Left lung (tissue), 10 donors: ENCODE results near the gene ANKS1B. TPM values are rescaled to one million over a fixed set of nuclear protein-coding genes. Genes with fewer than 3 reads are reported as not detected.

Experiments used
- ATAC-seq: fragments of 200-7000 bp; cut with Tn5 transposase; one replicate; pipeline ENCODE4 v1.9.1; 2020; ENCODE audit warnings: moderate library complexity
- DNase-seq, 4 donors: peaks; one replicate each; pipeline ENCODE4 v3.0.0-alpha.2; 2013 to 2020
- H3K27ac ChIP-seq, 2 donors: fragments of 200-600 bp; sonication (generic) in 1 of 2; one replicate each; pipeline versions ENCODE4 v1.5.0 to v1.8.0; 2020 to 2021
- H3K27me3 ChIP-seq, 2 donors: fragments of 200-600 bp; sonication (generic) in 1 of 2; one replicate each; pipeline versions ENCODE4 v1.5.0 to v1.8.0; 2020 to 2021
- H3K36me3 ChIP-seq, 2 donors: fragments of 200-600 bp; sonication (generic) in 1 of 2; one replicate each; pipeline versions ENCODE4 v1.5.0 to v1.8.0; 2020 to 2021
- H3K4me1 ChIP-seq, 2 donors: fragments of 200-600 bp; one replicate each; pipeline ENCODE4 v1.8.0; 2021
- H3K4me3 ChIP-seq, 2 donors: fragments of 200-600 bp; sonication (generic) in 1 of 2; one replicate each; pipeline versions ENCODE4 v1.5.0 to v1.8.0; 2020 to 2021; ENCODE audit warnings: mild to moderate bottlenecking in 1 of 2
- H3K9me3 ChIP-seq, 2 donors: fragments of 200-600 bp; sonication (generic) in 1 of 2; one replicate each; pipeline versions ENCODE4 v1.5.0 to v1.8.0; 2020 to 2021
- CTCF ChIP-seq, 2 donors: fragments of 200-600 bp; sonication (generic) in 1 of 2; IDR thresholded peaks; one replicate each; pipeline versions ENCODE4 v1.5.0 to v1.8.0; 2021; ENCODE audit warnings: antibody characterized with exemption in 2 of 2
- intact Hi-C, 2 donors: fragments of 100-400 bp; cut with DNase I; formaldehyde crosslinking; loops; one replicate each; pipeline versions ENCODE4 v1.11.2 to v1.14.2; 2022
- polyA plus RNA-seq, 6 donors: library from polyadenylated mRNA; unstranded; fragments of 120-200 nt; gene quantifications; one replicate each; pipeline ENCODE4 v1.2.1, GENCODE V29; 2013; ENCODE audit not compliant: insufficient read length in 6 of 6
- total RNA-seq, 2 donors: library from RNA; stranded (reverse); fragmentation: NEBNext Ultra II Directional; extraction: Animal tissue kit (Norgen Biotek cat#: 25700); gene quantifications; one replicate each; pipeline ENCODE4 v1.2.1, GENCODE V29; 2021
- donor health status: DM: no; HTN: yes; CAD: no.
- donor health status: DM: no; HTN: no; CAD: no.

The ANKS1B gene
- total and polyA plus RNA-seq, 8 donors = 4.9 to 31.8 (median 14.9) TPM

- no peaks in the 10 kb centered on the region for H3K4me1 ChIP-seq
- intact Hi-C loops = no loop called here
These were observed 999.6 kb downstream of the ANKS1B start for GRCh38 chr12:98985156-98985555.

GRCh38 chr12:98983647-98984046 lies 1001.1 kb downstream of the ANKS1B start:
- TF ChIP-seq CTCF (IDR thresholded peaks at IDR 0.05) = no peak
- ATAC-seq = no peak
- Histone ChIP-seq H3K27ac (no peak overlapping the region), H3K27me3 (no peaks in the 10 kb centered on the region), H3K36me3 (no peaks in the 10 kb centered on the region), H3K4me1 (no peaks in the 10 kb centered on the region), H3K9me3 (peaks cover 0 to 13% of the 10 kb centered on the region in 2 donors), H3K4me3 (no peak overlapping the region)
- DNase-seq = no peak
- intact Hi-C loops = no loop called here

More at GRCh38 chr12:98985156-98985555, 999.6 kb downstream of the ANKS1B start:
- no peak for DNase-seq
- no peaks in the 10 kb centered on the region for H3K27me3 ChIP-seq
- H3K9me3 ChIP-seq = peaks cover 0 to 13% of the 10 kb centered on the region in 2 donors
- H3K4me3 ChIP-seq = no peak overlapping the region
- H3K27ac ChIP-seq = no peak overlapping the region
- TF ChIP-seq CTCF (IDR thresholded peaks at IDR 0.05) = no peak
- H3K36me3 ChIP-seq = no peaks in the 10 kb centered on the region
- no peak for ATAC-seq

GRCh38 chr12:98980508-98980907 lies 1004.2 kb downstream of the ANKS1B start:
- ATAC-seq = no peak
- no peak for TF ChIP-seq CTCF (IDR thresholded peaks at IDR 0.05)
- DNase-seq = no peak
- no peak overlapping the region for H3K27ac ChIP-seq
- intact Hi-C loops = no loop called here
- H3K36me3 ChIP-seq = no peaks in the 10 kb centered on the region
- H3K27me3 ChIP-seq = no peaks in the 10 kb centered on the region
- no peak overlapping the region for H3K4me3 ChIP-seq
- H3K9me3 ChIP-seq = peaks cover 0 to 10% of the 10 kb centered on the region in 2 donors
- H3K4me1 ChIP-seq = no peaks in the 10 kb centered on the region

GRCh38 chr12:98977186-98977585 lies 1007.5 kb downstream of the ANKS1B start:
- DNase-seq = no peak

GRCh38 chr12:98974767-98975381 lies 1009.9 kb downstream of the ANKS1B start:
- intact Hi-C loops = no loop called here
- H3K36me3 ChIP-seq = no peaks in the 10 kb centered on the region
- no peaks in the 10 kb centered on the region for H3K9me3 ChIP-seq
- H3K27me3 ChIP-seq = no peaks in the 10 kb centered on the region
- no peak for ATAC-seq
- no peaks in the 10 kb centered on the region for H3K4me1 ChIP-seq
- TF ChIP-seq CTCF (IDR thresholded peaks at IDR 0.05) = no peak
- H3K27ac ChIP-seq = no peak overlapping the region
- H3K4me3 ChIP-seq = no peak overlapping the region
- DNase-seq = no peak

More at GRCh38 chr12:98977186-98977585, 1007.5 kb downstream of the ANKS1B start:
- Histone ChIP-seq H3K27ac (no peak overlapping the region), H3K36me3 (no peaks in the 10 kb centered on the region), H3K27me3 (no peaks in the 10 kb centered on the region), H3K4me3 (no peak overlapping the region), H3K9me3 (no peaks in the 10 kb centered on the region), H3K4me1 (no peaks in the 10 kb centered on the region)
- TF ChIP-seq CTCF (IDR thresholded peaks at IDR 0.05) = no peak
- ATAC-seq = no peak
- intact Hi-C loops = no loop called here
